Peyer's patch (tissue), 4 donors: Measurements from ENCODE around the gene OBI1. TPM values are rescaled to one million over a fixed set of nuclear protein-coding genes. Genes with fewer than 3 reads are reported as not detected.

Experiments used
- DNase-seq, 3 donors: peaks; one replicate each; pipeline ENCODE4 v3.0.0-alpha.2; 2017 to 2019
- H3K27ac ChIP-seq, 4 donors: fragments of 200-600 bp; sonication (generic); one replicate each; pipeline ENCODE4 v1.5.1; 2016 to 2019
- H3K27me3 ChIP-seq, 2 donors: fragments of 200-600 bp; sonication (generic); one replicate each; pipeline ENCODE4 v1.5.1; 2019
- H3K36me3 ChIP-seq, 3 donors: fragments of 200-600 bp; sonication (generic); one replicate each; pipeline ENCODE4 v1.5.1; 2016 to 2019
- H3K4me1 ChIP-seq, 4 donors: fragments of 200-600 bp; sonication (generic); one replicate each; pipeline ENCODE4 v1.5.1; 2016 to 2019
- H3K4me3 ChIP-seq, 4 donors: fragments of 200-600 bp; sonication (generic); 1 replicate in 3 of 4; 2 replicates in 1 of 4; pipeline ENCODE4 v1.5.1; 2016 to 2019; ENCODE audit warnings: mild to moderate bottlenecking in 1 of 4
- H3K9me3 ChIP-seq, 4 donors: fragments of 200-600 bp; sonication (generic); one replicate each; pipeline ENCODE4 v1.5.1; 2016 to 2019; ENCODE audit warnings: mild to moderate bottlenecking in 1 of 4
- POLR2A ChIP-seq, 2 donors: fragments of 450-650 bp; IDR thresholded peaks; one replicate each; pipeline ENCODE4 v1.5.1; 2017; ENCODE audit warnings: antibody characterized with exemption in 2 of 2, mild to moderate bottlenecking in 2 of 2, moderate library complexity in 2 of 2
- total RNA-seq, 4 donors: library from RNA; depleted of rRNA; stranded (reverse); fragments of >200 nt; gene quantifications; one replicate each; pipeline ENCODE4 v1.1.0, GENCODE V29; 2016
- TF ChIP-seq, protein P1 (sequence below), 6 experiments: fragments of 450-650 bp in 4 of 6; fragments of 200-600 bp in 2 of 6; sonication (generic) in 1 of 6; IDR thresholded peaks; one replicate each; pipeline ENCODE4 v1.5.1; 2017 to 2019; ENCODE audit warnings: antibody characterized with exemption in 6 of 6, mild to moderate bottlenecking in 3 of 6, moderate library complexity in 1 of 6

Gene OBI1
- total RNA-seq, 4 donors from 2014 or later, result 4.4 to 13.2 (median 7.9) TPM

DNA sequence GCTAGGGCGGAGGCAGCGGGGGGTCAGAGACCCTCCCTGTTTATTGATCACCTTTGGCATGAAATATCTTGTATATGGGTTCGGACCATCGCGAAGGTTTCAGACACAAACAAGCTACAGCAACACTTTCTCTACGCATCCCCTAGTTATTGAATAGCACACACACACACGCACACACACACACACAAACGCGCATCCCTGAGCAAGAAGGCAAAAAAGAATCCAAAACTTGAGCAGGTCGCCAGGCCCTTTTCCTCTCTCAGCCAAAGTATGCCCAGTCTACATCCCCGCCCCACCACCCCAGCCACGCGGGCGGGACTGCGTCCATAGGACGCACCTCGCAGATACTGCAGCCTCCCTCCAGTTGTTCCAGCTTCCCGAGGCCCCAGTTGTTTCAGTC lies 71.6 kb downstream of the OBI1 start:
- Histone ChIP-seq H3K36me3 (no peaks in the 10 kb centered on the region), H3K9me3 (no peaks in the 10 kb centered on the region), H3K4me3 (no peak overlapping the region), H3K27me3 (peaks cover 0 to 6% of the 10 kb centered on the region in 2 donors), H3K4me1 (no peaks in the 10 kb centered on the region), H3K27ac (no peak overlapping the region)
- no peak for DNase-seq
- TF ChIP-seq, protein P1, sequence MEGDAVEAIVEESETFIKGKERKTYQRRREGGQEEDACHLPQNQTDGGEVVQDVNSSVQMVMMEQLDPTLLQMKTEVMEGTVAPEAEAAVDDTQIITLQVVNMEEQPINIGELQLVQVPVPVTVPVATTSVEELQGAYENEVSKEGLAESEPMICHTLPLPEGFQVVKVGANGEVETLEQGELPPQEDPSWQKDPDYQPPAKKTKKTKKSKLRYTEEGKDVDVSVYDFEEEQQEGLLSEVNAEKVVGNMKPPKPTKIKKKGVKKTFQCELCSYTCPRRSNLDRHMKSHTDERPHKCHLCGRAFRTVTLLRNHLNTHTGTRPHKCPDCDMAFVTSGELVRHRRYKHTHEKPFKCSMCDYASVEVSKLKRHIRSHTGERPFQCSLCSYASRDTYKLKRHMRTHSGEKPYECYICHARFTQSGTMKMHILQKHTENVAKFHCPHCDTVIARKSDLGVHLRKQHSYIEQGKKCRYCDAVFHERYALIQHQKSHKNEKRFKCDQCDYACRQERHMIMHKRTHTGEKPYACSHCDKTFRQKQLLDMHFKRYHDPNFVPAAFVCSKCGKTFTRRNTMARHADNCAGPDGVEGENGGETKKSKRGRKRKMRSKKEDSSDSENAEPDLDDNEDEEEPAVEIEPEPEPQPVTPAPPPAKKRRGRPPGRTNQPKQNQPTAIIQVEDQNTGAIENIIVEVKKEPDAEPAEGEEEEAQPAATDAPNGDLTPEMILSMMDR (IDR thresholded peaks at IDR 0.05), result no peak
- TF ChIP-seq POLR2A (IDR thresholded peaks at IDR 0.05), result no peak

- Histone ChIP-seq H3K9me3 (no peaks in the 10 kb centered on the region), H3K4me1 (no peaks in the 10 kb centered on the region), H3K4me3 (no peak overlapping the region), H3K27me3 (peaks cover 0 to 6% of the 10 kb centered on the region in 2 donors), H3K36me3 (no peaks in the 10 kb centered on the region), H3K27ac (no peak overlapping the region)
- DNase-seq, result no peak
- TF ChIP-seq, protein P1 (IDR thresholded peaks at IDR 0.05), result no peak
- no peak for TF ChIP-seq POLR2A (IDR thresholded peaks at IDR 0.05)
Observed at GRCh38 chr13:78586706-78587105, 72.2 kb downstream of the OBI1 start.

DNA sequence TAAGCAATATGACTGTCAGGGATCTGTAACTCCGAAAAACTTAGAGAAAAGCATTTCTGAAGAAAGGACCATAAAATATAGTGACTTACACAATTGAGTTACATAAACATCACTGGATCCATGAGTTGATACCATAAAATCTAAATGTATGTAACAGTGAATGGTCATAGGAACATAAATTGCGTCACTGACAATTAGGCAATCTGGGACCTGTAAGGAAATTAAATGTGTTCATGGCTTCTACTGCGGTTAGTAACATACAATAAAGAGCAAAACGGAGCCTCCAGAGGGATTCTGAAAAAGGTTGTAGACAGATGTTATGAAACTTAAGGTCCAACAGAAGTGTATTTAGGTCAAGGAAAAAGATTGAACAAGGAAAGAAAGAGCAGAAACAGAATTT lies 82.7 kb downstream of the OBI1 start:
- TF ChIP-seq, protein P1 (IDR thresholded peaks at IDR 0.05), result no peak
- TF ChIP-seq POLR2A (IDR thresholded peaks at IDR 0.05), result no peak
- Histone ChIP-seq H3K27me3 (no peaks in the 10 kb centered on the region), H3K27ac (no peak overlapping the region), H3K9me3 (no peaks in the 10 kb centered on the region), H3K4me3 (no peak overlapping the region), H3K36me3 (no peaks in the 10 kb centered on the region), H3K4me1 (no peaks in the 10 kb centered on the region)
- DNase-seq, result no peak

DNA sequence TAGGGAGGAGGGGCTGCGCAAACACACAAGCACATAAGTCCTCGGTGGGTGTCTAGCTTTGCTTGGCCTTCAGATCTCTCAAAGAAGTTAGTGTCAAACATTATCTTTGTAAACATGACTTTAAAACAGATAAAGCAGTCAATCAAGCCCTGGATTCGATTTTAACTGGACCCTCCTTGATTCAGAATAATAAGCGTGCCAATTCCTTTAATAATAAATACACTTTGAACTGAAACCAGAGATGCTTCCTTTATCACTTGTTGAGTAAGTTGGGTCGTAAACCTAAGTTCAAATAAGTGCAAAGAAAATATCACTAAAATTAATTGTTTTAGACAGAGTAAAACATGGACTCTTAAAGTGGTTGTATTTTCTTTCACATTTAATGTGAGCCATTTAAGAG lies 86.5 kb downstream of the OBI1 start:
- no peak for DNase-seq
- H3K4me1 ChIP-seq, result no peaks in the 10 kb centered on the region
- H3K4me3 ChIP-seq, result no peak overlapping the region
- no peak for TF ChIP-seq POLR2A (IDR thresholded peaks at IDR 0.05)
- TF ChIP-seq, protein P1 (IDR thresholded peaks at IDR 0.05), result no peak
- no peaks in the 10 kb centered on the region for H3K27me3 ChIP-seq
- H3K27ac ChIP-seq, result no peak overlapping the region
- no peaks in the 10 kb centered on the region for H3K36me3 ChIP-seq
- H3K9me3 ChIP-seq, result no peaks in the 10 kb centered on the region

DNA sequence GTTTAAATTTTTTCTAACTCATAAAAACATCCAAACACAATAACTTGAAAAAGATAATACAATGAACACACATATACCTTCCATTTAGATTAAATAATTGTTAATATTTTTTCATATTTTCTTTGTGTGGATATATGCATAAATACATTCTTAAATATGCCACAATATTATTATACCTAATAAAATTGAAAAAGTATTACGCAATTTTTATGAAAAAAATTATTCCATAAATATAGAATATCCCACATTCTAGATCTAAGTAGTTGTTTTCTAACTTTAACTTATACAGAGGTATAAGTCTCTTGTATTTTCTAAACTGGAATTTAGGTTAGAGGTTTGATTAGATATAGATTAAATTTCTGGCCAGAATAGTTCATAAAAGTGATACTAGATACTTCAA lies 89.9 kb downstream of the OBI1 start:
- no peaks in the 10 kb centered on the region for H3K9me3 ChIP-seq
- DNase-seq, result no peak
- TF ChIP-seq POLR2A (IDR thresholded peaks at IDR 0.05), result no peak
- TF ChIP-seq, protein P1 (IDR thresholded peaks at IDR 0.05), result no peak
- no peak overlapping the region for H3K4me3 ChIP-seq
- no peak overlapping the region for H3K27ac ChIP-seq
- no peaks in the 10 kb centered on the region for H3K27me3 ChIP-seq
- H3K4me1 ChIP-seq, result no peaks in the 10 kb centered on the region
- H3K36me3 ChIP-seq, result no peaks in the 10 kb centered on the region

DNA sequence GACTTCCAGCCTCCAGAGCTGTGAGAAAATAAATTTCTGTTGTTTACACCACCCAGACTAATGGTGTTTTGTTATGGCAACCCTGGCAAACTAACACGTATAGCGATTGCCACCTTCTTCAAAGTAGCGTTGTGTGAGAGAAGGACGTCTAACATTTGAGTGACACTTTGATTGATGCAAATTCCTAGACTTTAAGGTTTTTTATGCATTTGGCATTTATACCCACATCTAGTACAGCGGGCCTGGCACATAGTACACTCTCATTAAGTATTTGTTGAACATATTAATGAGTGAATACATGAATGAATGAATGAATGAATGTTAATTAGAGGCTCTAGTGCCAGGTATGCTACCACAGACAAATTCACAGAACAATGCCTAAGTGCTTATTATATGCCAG lies 92.3 kb downstream of the OBI1 start:
- DNase-seq, result no peak
- Histone ChIP-seq H3K36me3 (no peaks in the 10 kb centered on the region), H3K27me3 (no peaks in the 10 kb centered on the region), H3K9me3 (no peaks in the 10 kb centered on the region), H3K27ac (no peak overlapping the region), H3K4me1 (no peaks in the 10 kb centered on the region), H3K4me3 (no peak overlapping the region)
- TF ChIP-seq POLR2A (IDR thresholded peaks at IDR 0.05), result no peak
- TF ChIP-seq, protein P1 (IDR thresholded peaks at IDR 0.05), result no peak
